ENCODE measurements around the gene GTF3C1. TPM values are rescaled to one million over a fixed set of nuclear protein-coding genes. Genes with fewer than 3 reads are reported as not detected.

Gene GTF3C1
- total RNA-seq, 1 experiment from 2014 or later = 38.1 TPM

DNA sequence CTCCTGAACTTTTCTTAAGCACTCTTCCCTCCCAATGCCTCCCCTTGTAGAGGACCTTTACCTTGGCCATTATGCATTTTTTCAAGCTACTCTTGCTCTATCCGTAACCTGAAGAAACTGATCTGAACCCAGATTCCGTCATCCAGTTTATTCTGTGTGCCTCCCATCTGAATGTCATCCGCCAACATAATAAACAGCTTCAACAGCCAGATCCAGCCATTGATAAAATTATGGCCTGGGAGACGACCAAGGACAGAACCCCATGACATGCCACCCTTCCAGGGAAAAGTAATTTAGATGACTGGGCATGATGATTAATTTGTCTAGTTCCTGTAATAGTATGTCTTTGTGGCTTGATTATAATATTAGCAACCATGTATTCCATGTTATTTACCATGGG is 42.1 kb upstream of the GTF3C1 start:
- TF ChIP-seq, protein P1, sequence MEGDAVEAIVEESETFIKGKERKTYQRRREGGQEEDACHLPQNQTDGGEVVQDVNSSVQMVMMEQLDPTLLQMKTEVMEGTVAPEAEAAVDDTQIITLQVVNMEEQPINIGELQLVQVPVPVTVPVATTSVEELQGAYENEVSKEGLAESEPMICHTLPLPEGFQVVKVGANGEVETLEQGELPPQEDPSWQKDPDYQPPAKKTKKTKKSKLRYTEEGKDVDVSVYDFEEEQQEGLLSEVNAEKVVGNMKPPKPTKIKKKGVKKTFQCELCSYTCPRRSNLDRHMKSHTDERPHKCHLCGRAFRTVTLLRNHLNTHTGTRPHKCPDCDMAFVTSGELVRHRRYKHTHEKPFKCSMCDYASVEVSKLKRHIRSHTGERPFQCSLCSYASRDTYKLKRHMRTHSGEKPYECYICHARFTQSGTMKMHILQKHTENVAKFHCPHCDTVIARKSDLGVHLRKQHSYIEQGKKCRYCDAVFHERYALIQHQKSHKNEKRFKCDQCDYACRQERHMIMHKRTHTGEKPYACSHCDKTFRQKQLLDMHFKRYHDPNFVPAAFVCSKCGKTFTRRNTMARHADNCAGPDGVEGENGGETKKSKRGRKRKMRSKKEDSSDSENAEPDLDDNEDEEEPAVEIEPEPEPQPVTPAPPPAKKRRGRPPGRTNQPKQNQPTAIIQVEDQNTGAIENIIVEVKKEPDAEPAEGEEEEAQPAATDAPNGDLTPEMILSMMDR (IDR thresholded peaks at IDR 0.05; ENCODE audit: unreplicated experiment) = no peak
- no TSS peak for BruUV-seq (replicated peaks)
- H3K36me3 Mint-ChIP-seq (ENCODE audit: insufficient read depth, unreplicated experiment) = peaks cover 9% of the 10 kb centered on the region
- no peaks in the 10 kb centered on the region for H3K27me3 Mint-ChIP-seq (ENCODE audit: insufficient read depth, unreplicated experiment)
- no peaks in the 10 kb centered on the region for H3K9me3 Mint-ChIP-seq (ENCODE audit: unreplicated experiment)
- intact Hi-C loops (cut with micrococcal nuclease) = no loop called here
- CTCF ChIA-PET = interaction anchor here (0.7 to 1.1 kb wide), 2 partner anchors 8 to 13 kb away, joined by 4 read pairs; no protein-coding TSS in a partner anchor
- POLR2A ChIA-PET = interaction anchor here (1.6 kb wide), 1 partner anchor 42 kb away, joined by 3 read pairs; the partner anchor contains the start of gene KATNIP
- no peak overlapping the region for H3K27ac Mint-ChIP-seq (ENCODE audit: low read depth, unreplicated experiment)
- no peaks in the 10 kb centered on the region for H3K4me1 Mint-ChIP-seq (ENCODE audit: insufficient read depth, unreplicated experiment)
- H3K4me3 Mint-ChIP-seq (ENCODE audit: unreplicated experiment) = no peak overlapping the region
- no peak for DNase-seq (ENCODE audit: unreplicated experiment)

DNA sequence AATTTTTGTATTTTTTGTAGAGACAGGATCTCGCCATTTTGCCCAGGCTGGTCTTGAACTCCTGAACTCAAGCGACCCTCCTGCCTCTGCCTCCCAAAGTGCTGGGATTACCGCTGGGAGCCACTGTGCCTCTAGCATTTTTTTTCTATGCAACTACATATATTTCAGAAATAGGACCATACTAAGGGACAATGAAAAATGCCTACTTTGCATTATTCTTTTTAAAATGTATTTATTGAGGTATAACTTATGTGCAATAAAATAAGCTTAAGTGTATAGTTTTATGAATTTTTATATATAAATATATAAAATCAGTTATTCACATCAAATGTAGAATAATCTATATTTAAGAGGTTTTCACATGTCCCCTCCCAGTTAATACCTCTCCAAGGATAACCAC is 38.3 kb upstream of the GTF3C1 start:
- intact Hi-C loops (cut with micrococcal nuclease) = no loop called here
- Mint-ChIP-seq H3K4me1 (ENCODE audit: insufficient read depth, unreplicated experiment) (no peaks in the 10 kb centered on the region), H3K27me3 (ENCODE audit: insufficient read depth, unreplicated experiment) (no peaks in the 10 kb centered on the region), H3K27ac (ENCODE audit: low read depth, unreplicated experiment) (peak overlapping the region; percentile 36), H3K36me3 (ENCODE audit: insufficient read depth, unreplicated experiment) (peaks cover 8% of the 10 kb centered on the region), H3K9me3 (ENCODE audit: unreplicated experiment) (no peaks in the 10 kb centered on the region), H3K4me3 (ENCODE audit: unreplicated experiment) (no peak overlapping the region)
- TF ChIP-seq, protein P1 (IDR thresholded peaks at IDR 0.05; ENCODE audit: unreplicated experiment) = no peak
- ChIA-PET POLR2A (no interaction called here), CTCF (interaction anchor here (0.6 to 0.9 kb wide), 2 partner anchors 17 to 480 kb away, joined by 4 to 5 read pairs; no protein-coding TSS in a partner anchor)
- no peak for DNase-seq (ENCODE audit: unreplicated experiment)
- BruUV-seq (replicated peaks) = no TSS peak

DNA sequence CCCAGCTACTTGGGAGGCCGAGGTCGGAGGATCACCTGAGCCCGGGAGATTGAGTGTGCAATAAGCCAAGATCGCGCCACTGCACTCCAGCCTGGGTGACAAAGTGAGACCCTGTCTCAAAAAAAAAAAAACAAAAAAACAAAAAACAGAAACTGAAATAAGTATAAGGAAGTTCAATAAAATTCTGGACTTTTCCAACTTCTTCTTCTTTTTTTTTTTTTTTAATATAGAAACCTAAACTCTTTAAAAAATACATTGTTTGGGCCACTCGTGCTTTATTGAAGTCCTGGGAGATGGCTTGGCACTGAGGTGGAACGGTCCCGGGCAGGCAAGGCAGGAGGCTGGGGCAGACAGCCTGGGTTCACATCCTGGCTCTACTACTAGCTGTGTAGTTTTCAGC is 37.0 kb upstream of the GTF3C1 start:
- DNase-seq (ENCODE audit: unreplicated experiment) = no peak
- H3K36me3 Mint-ChIP-seq (ENCODE audit: insufficient read depth, unreplicated experiment) = peaks cover 8% of the 10 kb centered on the region
- ChIA-PET POLR2A (no interaction called here), CTCF (interaction anchor here (1.2 kb wide), 1 partner anchor 11 kb away, joined by 3 read pairs; no protein-coding TSS in a partner anchor)
- no TSS peak for BruUV-seq (replicated peaks)
- H3K27me3 Mint-ChIP-seq (ENCODE audit: insufficient read depth, unreplicated experiment) = no peaks in the 10 kb centered on the region
- intact Hi-C loops (cut with micrococcal nuclease) = no loop called here
- TF ChIP-seq, protein P1 (IDR thresholded peaks at IDR 0.05; ENCODE audit: unreplicated experiment) = no peak
- H3K27ac Mint-ChIP-seq (ENCODE audit: low read depth, unreplicated experiment) = no peak overlapping the region
- no peaks in the 10 kb centered on the region for H3K4me1 Mint-ChIP-seq (ENCODE audit: insufficient read depth, unreplicated experiment)
- no peak overlapping the region for H3K4me3 Mint-ChIP-seq (ENCODE audit: unreplicated experiment)
- H3K9me3 Mint-ChIP-seq (ENCODE audit: unreplicated experiment) = no peaks in the 10 kb centered on the region

DNA sequence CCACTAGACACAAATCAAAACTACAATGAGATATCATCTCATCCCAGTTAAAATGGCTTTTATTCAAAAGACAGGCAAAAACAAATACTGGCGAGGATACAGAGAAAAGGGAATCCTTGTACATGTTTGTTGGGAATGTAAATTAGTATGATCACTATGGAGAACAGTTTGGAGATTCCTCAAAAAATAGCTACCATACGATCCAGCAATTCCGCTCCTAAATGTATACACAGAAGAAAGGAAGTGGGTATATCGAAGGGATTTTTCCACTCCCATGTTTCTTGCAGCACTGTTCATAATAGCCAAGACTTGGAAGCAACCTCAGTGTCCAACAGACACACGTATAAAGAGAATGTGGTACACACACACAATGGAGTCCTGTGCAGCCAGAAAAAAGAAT is 35.5 kb upstream of the GTF3C1 start:
- TF ChIP-seq, protein P1 (IDR thresholded peaks at IDR 0.05; ENCODE audit: unreplicated experiment) = no peak
- Mint-ChIP-seq H3K4me3 (ENCODE audit: unreplicated experiment) (no peak overlapping the region), H3K36me3 (ENCODE audit: insufficient read depth, unreplicated experiment) (peaks cover 8% of the 10 kb centered on the region), H3K9me3 (ENCODE audit: unreplicated experiment) (no peaks in the 10 kb centered on the region), H3K27me3 (ENCODE audit: insufficient read depth, unreplicated experiment) (no peaks in the 10 kb centered on the region), H3K27ac (ENCODE audit: low read depth, unreplicated experiment) (no peak overlapping the region), H3K4me1 (ENCODE audit: insufficient read depth, unreplicated experiment) (peaks cover 3% of the 10 kb centered on the region)
- intact Hi-C loops (cut with micrococcal nuclease) = no loop called here
- ChIA-PET POLR2A (interaction anchor here (1.1 kb wide), 1 partner anchor 36 kb away, joined by 3 read pairs; the partner anchor contains the start of genes GTF3C1 and KATNIP), CTCF (no interaction called here)
- DNase-seq (ENCODE audit: unreplicated experiment) = no peak
- BruUV-seq (replicated peaks) = no TSS peak

Data from MCF 10A (cell line).